ENCODE measurements around the gene CCDC148. TPM values are rescaled to one million over a fixed set of nuclear protein-coding genes. Genes with fewer than 3 reads are reported as not detected.
A peak's percentile ranks its signal among the peaks of the same experiment; 100 is the strongest.

The CCDC148 gene
- total and polyA plus RNA-seq, 2 donors from 2014 or later, result 6.6 to 21.0 TPM

GRCh38 chr2:158460632-158461297, 4.2 kb upstream of the CCDC148 start:
- no peak overlapping the region for H3K27ac ChIP-seq (ENCODE audit: low read depth in 2 of 2, low read length in 2 of 2)
- no peaks in the 10 kb centered on the region for H3K27me3 ChIP-seq (ENCODE audit: control insufficient read depth, insufficient read depth, low read length)
- no peaks in the 10 kb centered on the region for H3K9me3 ChIP-seq (ENCODE audit: control insufficient read depth in 2 of 3, insufficient read depth in 1 of 3, low read length in 3 of 3)
- H3K9ac ChIP-seq (ENCODE audit: low read length in 3 of 3), result peak overlapping the region in 1 of 3 donors; percentile 8
- TF ChIP-seq, protein P1, sequence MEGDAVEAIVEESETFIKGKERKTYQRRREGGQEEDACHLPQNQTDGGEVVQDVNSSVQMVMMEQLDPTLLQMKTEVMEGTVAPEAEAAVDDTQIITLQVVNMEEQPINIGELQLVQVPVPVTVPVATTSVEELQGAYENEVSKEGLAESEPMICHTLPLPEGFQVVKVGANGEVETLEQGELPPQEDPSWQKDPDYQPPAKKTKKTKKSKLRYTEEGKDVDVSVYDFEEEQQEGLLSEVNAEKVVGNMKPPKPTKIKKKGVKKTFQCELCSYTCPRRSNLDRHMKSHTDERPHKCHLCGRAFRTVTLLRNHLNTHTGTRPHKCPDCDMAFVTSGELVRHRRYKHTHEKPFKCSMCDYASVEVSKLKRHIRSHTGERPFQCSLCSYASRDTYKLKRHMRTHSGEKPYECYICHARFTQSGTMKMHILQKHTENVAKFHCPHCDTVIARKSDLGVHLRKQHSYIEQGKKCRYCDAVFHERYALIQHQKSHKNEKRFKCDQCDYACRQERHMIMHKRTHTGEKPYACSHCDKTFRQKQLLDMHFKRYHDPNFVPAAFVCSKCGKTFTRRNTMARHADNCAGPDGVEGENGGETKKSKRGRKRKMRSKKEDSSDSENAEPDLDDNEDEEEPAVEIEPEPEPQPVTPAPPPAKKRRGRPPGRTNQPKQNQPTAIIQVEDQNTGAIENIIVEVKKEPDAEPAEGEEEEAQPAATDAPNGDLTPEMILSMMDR (IDR thresholded peaks at IDR 0.05; ENCODE audit: borderline replicate concordance, extremely low read depth, insufficient read depth), result no peak
- peaks cover 0 to 18% (median 17%) of the 10 kb centered on the region in 3 donors for H3K4me1 ChIP-seq (ENCODE audit: control insufficient read depth in 2 of 3, insufficient read depth in 2 of 3, low read depth in 1 of 3, low read length in 3 of 3)
- FAIRE-seq, result no peak
- intact Hi-C loops (cut with DNase I), result loop anchor here (10.0 kb wide), 1 partner anchor 284 kb away; no protein-coding TSS in a partner anchor
- peak in 2 of 5 donors; percentile 41 to 57 for DNase-seq
- no peaks in the 10 kb centered on the region for H3K36me3 ChIP-seq (ENCODE audit: control insufficient read depth in 2 of 3, insufficient read depth in 3 of 3, low read length in 3 of 3)
- peak overlapping the region in 2 of 3 donors; percentile 12 to 91 for H3K4me3 ChIP-seq (ENCODE audit: low read length in 3 of 3)

DNA sequence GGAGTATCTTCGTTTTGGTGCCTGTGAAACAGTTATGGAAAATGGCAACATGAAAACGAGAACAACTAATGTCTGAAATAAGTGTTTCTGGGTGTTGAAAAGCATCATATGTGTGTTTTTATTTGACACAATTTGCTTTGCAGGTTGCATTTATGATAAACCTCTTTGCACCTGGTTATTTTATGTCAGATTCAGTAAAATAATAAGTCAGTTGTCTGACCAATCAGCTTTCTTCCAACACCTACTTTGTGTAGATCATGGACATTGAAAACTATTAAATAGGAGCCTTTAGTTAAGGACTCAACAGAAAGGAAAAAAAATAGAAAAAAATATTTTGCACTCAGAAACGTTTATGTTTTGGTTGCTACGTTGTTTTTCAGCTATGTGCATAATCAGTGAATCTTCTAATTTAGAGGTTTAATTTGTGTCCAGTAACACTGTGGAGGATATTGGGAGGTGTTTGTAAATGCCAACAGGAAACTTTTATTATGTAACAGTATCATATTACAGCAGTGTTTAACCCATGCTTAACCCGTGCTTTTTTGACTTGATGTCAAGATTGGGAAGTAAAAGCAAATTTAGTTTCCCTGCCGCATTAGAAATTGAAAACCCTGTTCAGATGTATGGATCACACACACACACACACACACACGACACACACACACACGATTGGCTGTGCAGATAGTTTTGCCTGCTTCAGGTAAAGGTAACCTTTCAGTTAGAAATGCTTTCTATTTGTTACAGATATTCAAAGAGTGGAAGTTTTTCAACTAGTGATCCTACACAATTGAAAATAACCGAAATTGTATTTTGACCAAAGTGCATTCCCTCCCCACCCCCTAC, 2.8 kb upstream of the CCDC148 start:
- H3K9ac ChIP-seq (ENCODE audit: low read length in 3 of 3), result peak overlapping the region; percentile 23 to 75 (median 24)

GRCh38 chr2:158458617-158458920, 2.0 kb upstream of the CCDC148 start:
- peak in 1 of 5 donors; percentile 12 for DNase-seq
- TF ChIP-seq, protein P1 (IDR thresholded peaks at IDR 0.05; ENCODE audit: borderline replicate concordance, extremely low read depth, insufficient read depth), result no peak
- Histone ChIP-seq H3K27ac (ENCODE audit: low read depth in 2 of 2, low read length in 2 of 2) (peak overlapping the region; percentile 98 to 99), H3K36me3 (ENCODE audit: control insufficient read depth in 2 of 3, insufficient read depth in 3 of 3, low read length in 3 of 3) (no peaks in the 10 kb centered on the region), H3K4me1 (ENCODE audit: control insufficient read depth in 2 of 3, insufficient read depth in 2 of 3, low read depth in 1 of 3, low read length in 3 of 3) (peaks cover 0 to 18% (median 17%) of the 10 kb centered on the region in 3 donors), H3K27me3 (ENCODE audit: control insufficient read depth, insufficient read depth, low read length) (no peaks in the 10 kb centered on the region), H3K4me3 (ENCODE audit: low read length in 3 of 3) (peak overlapping the region; percentile 87 to 94 (median 91)), H3K9me3 (ENCODE audit: control insufficient read depth in 2 of 3, insufficient read depth in 1 of 3, low read length in 3 of 3) (no peaks in the 10 kb centered on the region), H3K9ac (ENCODE audit: low read length in 3 of 3) (peak overlapping the region; percentile 75 to 82 (median 79))
- intact Hi-C loops (cut with DNase I), result no loop called here
- FAIRE-seq, result no peak

More for the DNA sequence above, 2.8 kb upstream of the CCDC148 start:
- Histone ChIP-seq H3K9me3 (ENCODE audit: control insufficient read depth in 2 of 3, insufficient read depth in 1 of 3, low read length in 3 of 3) (no peaks in the 10 kb centered on the region), H3K27me3 (ENCODE audit: control insufficient read depth, insufficient read depth, low read length) (no peaks in the 10 kb centered on the region), H3K36me3 (ENCODE audit: control insufficient read depth in 2 of 3, insufficient read depth in 3 of 3, low read length in 3 of 3) (no peaks in the 10 kb centered on the region), H3K27ac (ENCODE audit: low read depth in 2 of 2, low read length in 2 of 2) (peak overlapping the region; percentile 98 to 99), H3K4me3 (ENCODE audit: low read length in 3 of 3) (peak overlapping the region; percentile 40 to 91 (median 87)), H3K4me1 (ENCODE audit: control insufficient read depth in 2 of 3, insufficient read depth in 2 of 3, low read depth in 1 of 3, low read length in 3 of 3) (peaks cover 0 to 18% (median 17%) of the 10 kb centered on the region in 3 donors)
- TF ChIP-seq, protein P1 (IDR thresholded peaks at IDR 0.05; ENCODE audit: borderline replicate concordance, extremely low read depth, insufficient read depth), result no peak
- FAIRE-seq (no peak), DNase-seq (peak in 2 of 5 donors; percentile 40 to 72)
- intact Hi-C loops (cut with DNase I), result loop anchor here (10.0 kb wide), 1 partner anchor 285 kb away; no protein-coding TSS in a partner anchor
